ENCODE data around the gene DPP7. TPM values are rescaled to one million over a fixed set of nuclear protein-coding genes. Genes with fewer than 3 reads are reported as not detected.
A peak's percentile ranks its signal among the peaks of the same experiment; 100 is the strongest.

The DPP7 gene
- total RNA-seq, 1 donor from 2014 or later = 259 TPM

DNA sequence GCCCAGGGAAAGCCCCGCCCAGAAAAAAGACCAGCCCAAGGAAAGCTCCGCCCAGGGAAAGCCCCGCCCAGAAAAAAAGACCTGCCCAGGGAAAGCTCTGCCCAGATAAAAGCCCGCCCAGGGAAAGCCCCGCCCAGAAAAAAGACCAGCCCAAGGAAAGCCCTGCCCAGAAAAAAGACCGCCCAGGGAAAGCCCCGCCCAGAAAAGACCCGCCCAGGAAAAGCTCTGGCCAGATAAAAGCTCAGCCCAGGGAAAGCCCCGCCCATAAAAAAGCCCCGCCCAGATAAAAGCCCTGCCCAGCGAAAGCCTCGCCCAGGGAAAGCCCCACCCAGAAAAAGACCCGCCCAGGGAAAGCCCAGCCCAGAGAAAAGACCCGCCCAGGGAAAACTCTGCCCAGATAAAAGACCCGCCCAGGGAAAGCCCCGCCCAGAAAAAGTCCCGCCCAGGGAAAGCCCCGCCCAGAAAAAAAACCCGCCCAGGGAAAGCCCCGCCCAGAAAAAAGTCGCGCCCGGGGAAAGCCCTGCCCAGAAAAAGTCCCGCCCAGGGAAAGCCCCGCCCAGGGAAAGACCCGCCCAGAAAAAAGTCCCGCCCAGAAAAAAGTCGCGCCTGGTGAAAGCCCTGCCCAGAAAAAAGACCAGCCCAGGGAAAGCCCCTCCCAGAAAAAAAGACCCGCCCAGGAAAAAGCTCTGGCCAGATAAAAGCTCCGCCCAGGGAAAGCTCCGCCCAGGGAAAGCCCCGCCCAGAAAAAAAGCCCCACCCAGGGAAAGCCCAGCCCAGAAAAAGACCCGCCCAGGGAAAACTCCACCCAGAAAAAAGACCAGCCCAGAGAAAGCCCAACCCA, 36.3 kb upstream of the DPP7 start:
- TF ChIP-seq, protein P1, sequence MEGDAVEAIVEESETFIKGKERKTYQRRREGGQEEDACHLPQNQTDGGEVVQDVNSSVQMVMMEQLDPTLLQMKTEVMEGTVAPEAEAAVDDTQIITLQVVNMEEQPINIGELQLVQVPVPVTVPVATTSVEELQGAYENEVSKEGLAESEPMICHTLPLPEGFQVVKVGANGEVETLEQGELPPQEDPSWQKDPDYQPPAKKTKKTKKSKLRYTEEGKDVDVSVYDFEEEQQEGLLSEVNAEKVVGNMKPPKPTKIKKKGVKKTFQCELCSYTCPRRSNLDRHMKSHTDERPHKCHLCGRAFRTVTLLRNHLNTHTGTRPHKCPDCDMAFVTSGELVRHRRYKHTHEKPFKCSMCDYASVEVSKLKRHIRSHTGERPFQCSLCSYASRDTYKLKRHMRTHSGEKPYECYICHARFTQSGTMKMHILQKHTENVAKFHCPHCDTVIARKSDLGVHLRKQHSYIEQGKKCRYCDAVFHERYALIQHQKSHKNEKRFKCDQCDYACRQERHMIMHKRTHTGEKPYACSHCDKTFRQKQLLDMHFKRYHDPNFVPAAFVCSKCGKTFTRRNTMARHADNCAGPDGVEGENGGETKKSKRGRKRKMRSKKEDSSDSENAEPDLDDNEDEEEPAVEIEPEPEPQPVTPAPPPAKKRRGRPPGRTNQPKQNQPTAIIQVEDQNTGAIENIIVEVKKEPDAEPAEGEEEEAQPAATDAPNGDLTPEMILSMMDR (IDR thresholded peaks at IDR 0.05) = no peak
- ATAC-seq (ENCODE audit: low read depth) (peak; percentile 67), DNase-seq (peak; percentile 67)
- Mint-ChIP-seq H3K27ac (peak overlapping the region; percentile 92), H3K36me3 (ENCODE audit: low read depth) (no peaks in the 10 kb centered on the region), H3K9me3 (no peaks in the 10 kb centered on the region), H3K4me3 (peak overlapping the region; percentile 52), H3K4me1 (peaks cover 14% of the 10 kb centered on the region), H3K27me3 (peaks cover 9% of the 10 kb centered on the region)
- CTCF ChIA-PET = interaction anchor here (0.6 to 1.1 kb wide), 4 partner anchors 14 to 116 kb away, joined by 3 to 4 read pairs (median 3); partner anchors contain the start of gene TPRN
- POLR2A ChIA-PET = interaction anchor here (0.6 to 3.1 kb wide), 23 partner anchors 11 to 842 kb away, joined by 3 to 76 read pairs (median 5); partner anchors contain the start of genes ANAPC2, GRIN1, MAN1B1 and SSNA1
- intact Hi-C loops (cut with micrococcal nuclease) = loop anchor here (1.0 to 2.0 kb wide), 8 partner anchors 22 to 360 kb away; partner anchors contain the start of genes ANAPC2, MAN1B1, PAXX and RNF208

DNA sequence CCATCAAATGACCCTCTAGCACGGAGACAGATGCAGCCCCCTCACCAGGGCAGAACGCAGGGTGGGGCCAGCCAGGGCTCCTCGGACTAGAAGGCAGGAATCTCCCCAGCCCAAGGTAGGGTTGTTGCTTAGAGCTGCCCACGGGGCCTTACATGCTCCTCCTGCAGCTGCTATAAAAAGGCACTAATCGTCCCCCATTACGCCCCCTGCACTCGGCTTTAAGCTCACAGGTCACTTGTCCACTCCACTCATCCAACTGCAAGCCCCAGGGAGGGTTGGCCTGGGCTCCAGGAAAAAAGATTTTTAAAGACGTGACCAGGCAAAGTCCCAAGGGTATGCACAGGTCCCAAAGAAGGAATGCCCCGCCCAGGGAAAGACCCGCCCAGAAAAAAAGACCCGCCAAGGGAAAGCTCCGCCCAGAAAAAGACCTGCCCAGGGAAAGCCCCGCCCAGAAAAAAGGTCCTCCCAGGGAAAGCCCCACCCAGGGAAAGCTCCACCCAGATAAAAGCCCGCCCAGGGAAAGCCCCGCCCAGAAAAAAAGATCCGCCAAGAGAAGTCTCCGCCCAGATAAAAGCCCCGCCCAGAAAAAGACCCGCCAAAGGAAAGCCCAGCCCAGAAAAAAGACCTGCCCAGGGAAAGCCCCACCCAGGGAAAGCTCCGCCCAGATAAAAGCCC, 35.5 kb upstream of the DPP7 start:
- peaks cover 8% of the 10 kb centered on the region for H3K27me3 Mint-ChIP-seq
- H3K4me3 Mint-ChIP-seq = no peak overlapping the region
- peaks cover 14% of the 10 kb centered on the region for H3K4me1 Mint-ChIP-seq
- H3K9me3 Mint-ChIP-seq = no peaks in the 10 kb centered on the region
- ATAC-seq (ENCODE audit: low read depth) (no peak), DNase-seq (no peak)
- peak overlapping the region; percentile 30 for H3K27ac Mint-ChIP-seq
- ChIA-PET POLR2A (interaction anchor here (0.6 to 3.1 kb wide), 12 partner anchors 11 to 91 kb away, joined by 3 to 76 read pairs (median 14); partner anchors contain the start of genes ANAPC2, GRIN1, MAN1B1 and SSNA1), CTCF (interaction anchor here (1.1 kb wide), 1 partner anchor 13 kb away, joined by 3 read pairs; no protein-coding TSS in a partner anchor)
- TF ChIP-seq, protein P1 (IDR thresholded peaks at IDR 0.05) = no peak
- H3K36me3 Mint-ChIP-seq (ENCODE audit: low read depth) = no peaks in the 10 kb centered on the region
- intact Hi-C loops (cut with micrococcal nuclease) = loop anchor here (2.0 kb wide), 4 partner anchors 63 to 157 kb away; partner anchors contain the start of genes MAN1B1, PAXX and RNF208

DNA sequence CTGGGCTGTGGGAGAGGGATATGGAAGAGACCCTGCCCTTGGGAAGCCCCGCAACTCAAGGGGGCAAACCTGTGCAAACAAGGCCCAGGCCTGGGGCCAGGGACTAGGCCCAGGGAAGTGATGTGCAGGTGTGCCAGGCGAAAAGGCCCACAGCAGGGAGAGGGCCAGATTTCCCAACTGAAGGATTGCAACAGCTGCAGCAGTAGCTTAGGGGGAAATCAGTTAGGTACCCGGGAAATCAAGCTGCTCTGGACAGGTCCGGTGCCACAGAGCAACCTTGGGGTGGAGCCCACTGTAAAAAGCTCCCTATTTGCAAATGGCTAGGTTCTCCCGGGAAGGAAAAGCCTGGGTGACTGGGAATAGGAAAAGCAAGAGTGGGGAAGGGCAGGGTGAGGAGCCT, 34.8 kb upstream of the DPP7 start:
- H3K4me3 Mint-ChIP-seq = no peak overlapping the region
- H3K9me3 Mint-ChIP-seq = no peaks in the 10 kb centered on the region
- TF ChIP-seq, protein P1 (IDR thresholded peaks at IDR 0.05) = no peak
- H3K27me3 Mint-ChIP-seq = peaks cover 6% of the 10 kb centered on the region
- CTCF ChIA-PET = interaction anchor here (0.6 to 1.1 kb wide), 2 partner anchors 13 to 14 kb away, joined by 3 read pairs; no protein-coding TSS in a partner anchor
- DNase-seq (no peak), ATAC-seq (ENCODE audit: low read depth) (no peak)
- H3K4me1 Mint-ChIP-seq = peaks cover 14% of the 10 kb centered on the region
- intact Hi-C loops (cut with micrococcal nuclease) = no loop called here
- POLR2A ChIA-PET = interaction anchor here (0.6 to 3.1 kb wide), 3 partner anchors 17 to 230 kb away, joined by 3 to 76 read pairs (median 5); no protein-coding TSS in a partner anchor
- no peak overlapping the region for H3K27ac Mint-ChIP-seq
- no peaks in the 10 kb centered on the region for H3K36me3 Mint-ChIP-seq (ENCODE audit: low read depth)

DNA sequence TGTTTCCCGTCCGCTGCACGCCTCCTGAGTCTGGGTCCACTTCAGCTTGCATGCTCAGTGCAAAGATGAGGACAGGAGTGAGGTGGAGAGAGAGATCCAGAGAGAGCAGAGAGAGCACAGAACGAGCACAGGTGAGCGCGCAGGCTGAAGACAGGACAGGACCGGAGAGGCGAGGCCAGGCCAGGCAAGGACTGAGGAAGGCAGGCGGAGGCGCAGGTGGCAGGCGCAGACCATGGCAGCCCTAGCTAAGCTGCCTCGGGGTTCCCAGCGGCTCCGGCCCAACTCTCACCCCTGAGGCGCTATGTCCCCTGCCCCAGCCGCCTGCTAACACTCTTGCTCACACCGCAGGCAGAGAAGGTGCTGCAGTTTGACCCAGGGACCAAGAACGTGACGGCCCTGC, 34.1 kb upstream of the DPP7 start:
- Mint-ChIP-seq H3K27me3 (peaks cover 10% of the 10 kb centered on the region), H3K4me3 (no peak overlapping the region), H3K9me3 (no peaks in the 10 kb centered on the region), H3K27ac (no peak overlapping the region), H3K36me3 (ENCODE audit: low read depth) (no peaks in the 10 kb centered on the region), H3K4me1 (peaks cover 14% of the 10 kb centered on the region)
- POLR2A ChIA-PET = interaction anchor here (0.6 to 1.2 kb wide), 2 partner anchors 12 to 229 kb away, joined by 3 to 5 read pairs; no protein-coding TSS in a partner anchor
- intact Hi-C loops (cut with micrococcal nuclease) = no loop called here
- CTCF ChIA-PET = no interaction called here
- ATAC-seq (ENCODE audit: low read depth) (no peak), DNase-seq (no peak)
- TF ChIP-seq, protein P1 (IDR thresholded peaks at IDR 0.05) = no peak
